Anterior cingulate cortex (tissue), 58 donors: ENCODE measurements around the gene SH3GL1.
A peak's percentile ranks its signal among the peaks of the same experiment; 100 is the strongest.

ENCODE experiments used
- DNase-seq, 58 donors: peaks; one replicate each; lab custom pipeline; 2025; lab: John Stamatoyannopoulos, UW

Gene SH3GL1

GRCh38 chr19:4366666-4367335 is 33.5 kb downstream of the SH3GL1 start:
- DNase-seq: no peak

DNA sequence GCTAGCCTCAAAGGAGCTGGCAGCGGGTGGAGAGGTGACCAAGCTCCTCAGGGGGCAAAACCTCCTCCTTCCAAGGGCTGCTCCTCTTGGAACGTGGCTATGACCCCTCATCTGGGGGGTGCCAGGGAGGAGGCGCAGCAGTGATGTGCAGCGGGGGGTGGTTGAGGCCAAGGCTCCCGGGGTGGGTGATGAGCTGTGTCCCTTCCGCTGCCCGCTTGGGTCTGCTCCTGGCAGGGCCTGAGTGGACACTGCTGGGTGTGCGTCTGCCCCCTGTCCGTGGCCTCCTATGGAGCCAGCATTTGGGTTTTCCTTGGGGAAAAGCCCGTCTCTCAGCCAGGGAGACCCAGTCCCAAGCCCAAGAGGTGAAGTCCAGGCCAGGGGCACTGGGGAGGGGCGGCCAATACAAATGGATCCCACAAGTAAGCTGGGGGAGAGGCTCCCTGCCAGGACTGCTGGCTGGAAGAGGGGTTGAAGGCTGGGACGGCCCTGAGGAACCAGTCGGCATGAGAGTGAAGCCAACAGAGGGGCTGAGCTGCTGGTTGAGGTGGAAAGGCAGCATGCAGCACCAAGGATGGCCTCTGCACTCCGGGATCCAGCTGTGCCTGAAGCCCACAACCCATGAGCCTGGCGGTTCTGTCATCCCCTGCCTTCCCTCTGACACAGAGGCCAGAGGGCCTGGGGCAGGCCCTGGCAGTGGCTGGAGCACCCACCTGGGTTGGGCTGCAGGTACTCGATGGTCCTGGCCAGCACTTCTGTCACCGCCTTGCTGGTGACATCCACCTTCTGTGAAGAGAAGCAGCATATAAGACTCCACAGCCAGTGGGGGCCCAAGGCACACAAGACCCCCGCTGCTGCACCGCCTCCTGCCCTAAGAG is 34.3 kb downstream of the SH3GL1 start:
- DNase-seq: no peak

GRCh38 chr19:4365341-4365740 is 35.0 kb downstream of the SH3GL1 start:
- DNase-seq: no peak

DNA sequence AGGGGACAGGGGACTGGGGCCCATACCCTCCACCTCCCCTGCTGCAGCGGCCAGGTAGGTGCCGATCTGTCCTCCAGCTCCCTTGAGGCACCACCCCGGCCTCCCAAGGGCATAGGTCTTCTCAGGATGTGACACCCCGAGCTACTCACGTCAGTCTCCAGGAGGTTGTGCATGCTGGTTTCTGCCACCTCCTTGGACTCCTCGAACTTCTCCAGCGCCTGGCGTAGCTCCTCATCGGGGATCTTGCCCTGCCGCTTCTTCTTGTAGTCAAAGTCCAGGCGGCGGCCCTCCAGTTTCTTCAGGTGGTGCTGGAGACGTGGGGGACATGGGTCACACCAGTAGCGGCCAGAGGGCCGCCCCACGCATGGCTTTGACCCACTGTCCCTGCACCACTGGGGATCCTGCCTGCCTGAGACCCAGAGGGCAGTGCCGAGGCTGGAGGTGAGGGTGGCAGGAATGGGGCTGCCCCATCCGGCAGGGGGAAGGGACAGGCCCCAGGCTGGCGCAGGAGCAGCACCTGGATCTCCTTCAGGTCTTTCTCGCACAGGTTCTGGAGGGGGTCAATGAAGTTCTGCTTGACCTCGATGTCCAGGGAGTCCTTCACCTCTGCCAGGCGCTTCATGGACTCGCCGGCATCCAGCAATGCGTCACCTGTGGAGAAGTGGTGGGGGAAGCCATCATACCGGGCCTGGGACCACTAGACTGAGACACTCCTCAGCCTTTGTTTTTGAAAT is 36.6 kb downstream of the SH3GL1 start:
- no peak for DNase-seq

DNA sequence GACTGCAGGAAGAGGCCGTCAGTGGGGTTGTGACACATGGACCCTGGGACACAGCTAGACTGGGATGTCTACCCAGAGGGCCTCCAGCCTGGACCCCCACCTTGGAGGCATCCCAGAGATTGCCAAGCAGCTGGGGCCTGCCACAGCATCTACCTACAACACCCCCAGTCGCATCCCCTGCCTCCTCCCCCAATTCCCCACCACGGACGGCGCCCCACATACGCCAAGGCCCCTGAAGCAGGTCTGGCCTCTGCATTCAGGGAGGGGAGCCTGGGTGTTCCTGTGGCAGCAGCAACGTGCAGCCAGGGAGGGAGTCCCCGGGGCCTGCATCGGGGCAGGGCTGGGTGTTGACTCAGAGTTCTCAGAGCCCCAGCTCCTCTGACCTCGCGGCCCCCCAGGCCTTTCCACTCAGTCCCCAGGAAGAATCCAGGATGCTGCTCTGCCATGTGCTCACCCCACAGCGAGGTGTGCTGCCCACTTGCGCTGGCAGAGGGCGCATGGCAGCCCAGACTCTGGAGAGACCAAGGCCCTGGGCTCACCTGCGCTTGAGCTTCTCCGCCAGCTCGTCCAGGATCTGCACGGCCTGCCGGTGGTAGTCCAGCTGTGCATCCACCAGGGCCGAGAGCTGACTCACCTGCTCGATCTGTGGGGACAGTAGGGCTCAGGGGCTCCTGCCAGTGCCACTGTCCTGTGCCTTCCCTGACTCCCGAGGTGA is 37.4 kb downstream of the SH3GL1 start:
- peak in 1 of 58 donors; percentile 31 for DNase-seq

DNA sequence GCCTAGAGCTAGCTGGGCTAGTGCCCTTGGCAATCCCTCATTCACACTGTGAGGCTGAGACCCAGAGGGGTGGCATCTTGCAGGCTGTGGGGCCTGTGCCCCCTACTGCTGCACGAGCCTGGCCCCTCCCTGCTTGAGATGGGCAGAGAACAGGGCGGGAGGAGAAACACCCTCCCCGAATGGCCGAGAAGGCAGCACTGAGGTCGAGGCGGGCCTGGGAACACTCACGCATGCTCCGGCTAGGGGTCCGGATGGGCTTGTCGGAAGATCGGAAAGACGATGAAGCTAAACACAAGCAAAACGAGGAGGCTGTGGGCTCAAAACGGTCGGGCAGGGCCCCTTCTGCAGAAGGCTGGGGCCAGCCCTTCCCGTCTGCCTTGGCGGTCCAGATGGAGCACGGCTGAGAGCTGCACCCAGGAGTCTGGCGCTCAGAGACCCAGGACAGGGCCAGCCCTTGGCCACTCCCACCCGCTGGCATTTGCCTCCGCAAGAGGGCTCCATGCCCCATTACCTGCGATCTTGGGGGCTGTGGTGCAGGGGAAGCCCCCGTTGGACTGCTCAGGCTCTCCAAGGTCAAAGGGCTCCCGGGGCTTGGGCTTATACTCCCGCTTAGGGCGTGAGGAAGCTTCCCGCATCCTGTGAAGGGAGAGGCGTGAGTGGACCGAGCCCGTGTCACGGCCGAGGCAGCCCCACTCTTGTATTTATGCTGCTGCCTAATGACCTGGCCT is 38.1 kb downstream of the SH3GL1 start:
- DNase-seq: no peak

DNA sequence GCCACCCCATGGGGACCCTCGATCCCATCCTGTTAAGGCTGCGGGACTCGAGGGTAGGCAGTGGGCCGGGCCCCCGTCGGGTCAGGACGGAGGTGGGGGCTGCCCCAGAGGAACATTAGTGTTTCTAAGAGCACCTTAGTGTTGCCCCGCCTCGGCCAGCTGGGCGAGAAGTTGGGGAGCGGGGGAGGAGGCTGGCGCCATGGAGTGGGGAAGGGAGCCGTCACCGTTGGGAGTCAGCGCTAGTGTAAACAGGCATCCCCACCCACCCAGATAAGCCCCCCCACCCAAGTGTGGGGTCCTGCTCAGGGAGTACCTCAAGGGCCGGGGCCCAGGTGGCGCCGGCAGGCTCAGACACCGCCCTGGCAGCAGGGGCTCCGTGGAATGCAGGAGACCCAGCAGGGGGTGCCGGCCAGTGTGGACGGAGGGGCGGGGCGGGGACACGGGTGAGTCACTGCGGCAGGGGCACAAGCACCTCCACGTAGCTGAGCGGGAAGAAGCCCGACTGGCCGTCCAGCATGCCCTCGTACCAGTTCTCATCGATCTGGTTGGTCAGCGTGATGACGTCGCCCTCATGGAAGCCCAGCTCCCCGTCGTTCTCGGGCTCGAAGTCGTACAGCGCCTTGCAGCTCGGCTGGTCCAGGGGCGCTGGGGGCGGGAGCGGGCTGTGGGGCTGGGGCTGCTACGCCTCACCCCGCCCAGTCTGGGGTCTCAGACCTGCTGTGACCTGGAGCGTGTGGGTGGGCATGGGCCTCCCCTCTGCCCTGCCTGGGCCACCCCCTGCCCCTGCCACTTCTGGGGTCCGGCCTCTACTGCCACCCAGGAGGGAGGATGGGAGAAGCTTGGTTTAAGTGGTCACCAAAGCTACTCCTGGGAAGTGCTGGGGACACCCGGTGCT is 38.9 kb downstream of the SH3GL1 start:
- no peak for DNase-seq

- DNase-seq: no peak
These were observed 39.7 kb downstream of the SH3GL1 start for GRCh38 chr19:4360641-4361151.

DNA sequence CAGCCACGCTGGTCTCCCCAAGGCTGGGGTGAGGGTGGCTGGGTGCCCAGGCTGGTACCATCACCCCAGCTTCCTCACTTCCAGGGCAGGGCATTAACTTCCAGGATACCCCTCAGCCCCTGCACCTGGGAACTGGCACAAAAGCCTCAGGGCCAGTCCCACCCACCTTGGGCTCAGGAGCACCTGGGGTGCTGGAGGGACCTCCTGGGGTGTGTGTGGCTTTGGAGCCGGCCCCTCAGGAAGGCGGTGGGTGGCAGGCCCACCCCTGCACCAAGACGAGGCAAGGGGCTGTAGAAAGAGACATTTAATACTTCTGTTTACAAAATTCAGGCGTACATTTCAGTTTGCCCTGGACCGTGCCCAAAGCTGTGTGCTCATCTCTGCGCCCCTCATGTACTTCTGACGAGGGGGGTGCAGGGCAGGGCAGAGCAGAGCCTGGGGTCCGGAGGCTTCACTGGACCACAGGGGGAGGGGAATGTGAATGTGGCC is 40.2 kb downstream of the SH3GL1 start:
- no peak for DNase-seq

DNA sequence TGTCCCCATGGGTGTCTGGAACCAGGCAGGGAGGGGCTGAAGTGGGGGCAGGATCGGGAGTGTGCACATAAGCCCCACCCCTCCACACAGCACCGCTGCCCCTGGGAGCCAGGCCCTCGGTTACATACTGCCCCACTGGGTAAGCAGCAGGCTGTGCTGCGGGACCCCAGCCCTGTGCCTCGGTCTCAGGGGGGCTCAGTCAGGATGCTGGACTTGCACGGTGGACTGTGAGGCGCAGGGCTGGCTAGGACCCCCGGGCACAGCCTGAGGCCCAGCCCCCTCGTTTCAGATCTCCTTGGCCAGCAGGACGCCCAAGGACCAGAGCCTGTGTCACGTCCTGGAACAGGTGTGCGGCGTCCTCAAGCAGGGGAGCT is 40.7 kb downstream of the SH3GL1 start:
- no peak for DNase-seq

- no peak for DNase-seq
These were observed 41.4 kb downstream of the SH3GL1 start for GRCh38 chr19:4358709-4359626.

DNA sequence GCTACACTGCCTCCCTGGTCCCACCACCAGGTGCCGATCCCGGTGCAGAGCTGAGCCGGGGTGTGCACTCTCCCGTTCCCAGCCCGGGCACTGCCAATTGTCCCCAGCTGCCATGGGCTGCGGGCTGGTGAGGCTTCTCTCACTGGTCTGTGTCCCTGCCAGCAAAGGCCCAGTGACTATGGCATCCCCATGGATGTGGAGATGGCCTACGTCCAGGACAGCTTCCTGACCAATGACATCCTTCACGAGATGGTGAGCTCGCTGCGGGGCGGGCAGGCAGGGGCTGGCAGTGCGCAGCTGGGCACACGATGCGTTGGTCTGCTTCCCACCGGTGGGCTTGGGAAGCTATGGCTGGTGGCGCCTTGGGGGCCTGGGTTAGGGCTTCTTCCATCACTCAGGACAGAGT is 42.4 kb downstream of the SH3GL1 start:
- no peak for DNase-seq

DNA sequence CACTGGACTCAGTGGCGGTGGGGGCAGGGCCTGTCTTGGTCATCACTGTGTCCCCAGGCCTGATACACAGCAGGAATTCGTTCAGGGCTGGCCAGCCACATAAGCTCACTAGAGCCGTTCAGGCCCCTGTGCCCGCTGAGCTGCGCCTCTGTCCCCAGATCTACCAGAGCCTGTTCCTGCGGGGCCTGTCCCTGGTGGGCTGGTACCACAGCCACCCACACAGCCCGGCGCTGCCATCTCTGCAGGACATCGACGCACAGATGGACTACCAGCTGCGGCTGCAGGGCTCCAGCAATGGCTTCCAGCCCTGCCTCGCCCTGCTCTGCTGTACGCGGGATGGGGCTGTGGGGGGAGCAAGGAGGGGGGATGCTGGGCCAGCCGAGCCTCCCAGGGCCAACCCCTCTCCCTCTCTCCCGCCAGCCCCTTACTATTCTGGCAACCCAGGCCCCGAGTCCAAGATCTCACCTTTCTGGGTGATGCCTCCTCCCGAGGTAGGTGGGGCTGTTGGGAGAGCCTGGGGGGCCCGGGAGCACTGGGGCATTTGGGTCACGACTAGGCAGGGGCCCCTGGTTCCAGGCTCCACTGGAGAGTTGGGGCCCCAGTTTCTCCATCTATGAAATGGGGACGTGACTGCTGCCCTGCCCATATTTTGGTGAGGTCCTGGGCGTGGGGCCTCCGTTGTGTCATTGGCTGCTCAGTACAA is 43.1 kb downstream of the SH3GL1 start:
- peak in 3 of 58 donors; percentile 24 to 46 (median 40) for DNase-seq

DNA sequence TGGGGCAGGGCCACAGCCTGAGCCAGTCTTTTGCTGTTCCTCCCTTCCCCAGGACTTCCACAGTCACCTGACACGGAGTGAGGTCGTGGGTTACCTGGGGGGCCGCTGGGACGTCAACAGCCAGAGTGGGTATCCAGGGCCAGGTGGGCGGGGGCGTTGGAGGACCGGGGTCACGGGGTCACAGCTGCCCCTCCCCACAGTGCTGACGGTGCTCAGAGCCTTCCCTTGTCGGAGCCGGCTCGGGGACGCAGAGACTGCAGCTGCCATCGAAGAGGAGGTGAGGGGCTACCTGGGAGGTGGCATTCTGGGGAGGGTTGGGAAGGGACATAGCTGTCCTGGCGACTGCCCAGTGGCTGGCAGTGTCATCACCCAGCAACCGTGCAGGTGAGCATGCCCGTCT is 45.5 kb downstream of the SH3GL1 start:
- DNase-seq: no peak

DNA sequence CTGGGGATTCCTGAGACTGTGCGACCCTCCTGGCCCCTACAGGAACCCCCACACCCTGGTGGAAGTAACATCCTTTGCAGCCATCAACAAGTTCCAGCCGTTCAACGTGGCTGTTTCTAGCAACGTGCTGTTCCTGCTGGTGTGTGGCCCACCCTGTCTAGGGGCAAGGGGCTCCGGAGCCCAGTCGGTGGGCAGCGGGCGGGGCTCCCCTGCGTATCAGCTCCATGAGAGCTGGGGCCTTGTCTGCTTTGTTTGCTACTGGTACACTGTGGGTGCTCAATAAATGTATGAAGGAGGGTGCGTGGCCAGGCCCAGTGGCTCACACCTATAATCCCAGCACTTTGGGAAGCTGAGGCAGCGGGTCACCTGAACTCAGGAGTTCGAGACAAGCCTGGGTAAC is 46.1 kb downstream of the SH3GL1 start:
- no peak for DNase-seq

DNA sequence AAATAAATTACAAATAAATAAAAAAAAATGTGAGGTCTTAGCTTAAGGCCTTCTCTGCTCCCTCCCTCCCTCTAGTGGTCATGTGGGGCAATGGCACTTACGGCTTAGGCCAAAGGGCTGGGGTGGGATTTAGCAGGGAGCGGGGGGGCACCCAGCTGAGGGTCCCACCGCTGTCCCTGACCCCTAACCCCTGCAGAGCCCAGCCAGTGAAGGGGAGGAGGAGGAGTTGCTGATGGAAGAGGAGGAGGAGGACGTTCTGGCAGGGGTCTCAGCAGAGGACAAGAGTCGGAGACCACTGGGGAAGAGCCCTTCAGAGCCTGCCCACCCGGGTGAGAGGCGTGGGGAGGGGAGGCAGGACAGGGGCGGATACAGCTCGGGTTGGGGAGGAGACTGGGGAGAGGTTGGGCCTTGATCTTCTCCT is 47.6 kb downstream of the SH3GL1 start:
- DNase-seq: peak in 3 of 58 donors; percentile 9 to 33 (median 30)

GRCh38 chr19:4350726-4351125 is 49.6 kb downstream of the SH3GL1 start:
- no peak for DNase-seq
